Subcutaneous abdominal adipose tissue (tissue), 5 donors: ENCODE data around the gene AHCY.
A peak's percentile ranks its signal among the peaks of the same experiment; 100 is the strongest.
"Not testable (repeated sequence)": the region's sequence is repeated elsewhere in the genome, so short reads cannot be mapped to it uniquely, and the experiment has no call there.

Experiments used
- H3K27ac ChIP-seq: one replicate; pipeline ENCODE4 v1.7.0; 2013; ENCODE audit warnings: low read depth, mild to moderate bottlenecking, inconsistent platforms, low read length, moderate library complexity
- H3K27me3 ChIP-seq, 5 donors: one replicate each; pipeline ENCODE4 v1.7.0; 2013; ENCODE audit warnings: low read length in 5 of 5, inconsistent platforms in 1 of 5; ENCODE audit not compliant: control insufficient read depth in 5 of 5, insufficient read depth in 4 of 5
- H3K36me3 ChIP-seq, 5 donors: one replicate each; pipeline ENCODE4 v1.7.0; 2013; ENCODE audit warnings: low read length in 5 of 5; ENCODE audit not compliant: control insufficient read depth in 5 of 5, insufficient read depth in 5 of 5
- H3K4me1 ChIP-seq, 5 donors: one replicate each; pipeline ENCODE4 v1.7.0; 2013; ENCODE audit warnings: low read length in 5 of 5, mild to moderate bottlenecking in 3 of 5, moderate library complexity in 1 of 5; ENCODE audit not compliant: control insufficient read depth in 5 of 5, insufficient read depth in 5 of 5
- H3K4me3 ChIP-seq, 5 donors: one replicate each; pipeline ENCODE4 v1.7.0; 2013; ENCODE audit warnings: low read length in 5 of 5, low read depth in 1 of 5
- H3K9ac ChIP-seq, 5 donors: one replicate each; pipeline ENCODE4 v1.7.0; 2013; ENCODE audit warnings: low read length in 5 of 5, mild to moderate bottlenecking in 4 of 5, moderate library complexity in 3 of 5
- H3K9me3 ChIP-seq, 5 donors: one replicate each; pipeline ENCODE4 v1.7.0; 2013; ENCODE audit warnings: low read length in 5 of 5; ENCODE audit not compliant: control insufficient read depth in 5 of 5
- donor health status: healthy.
- donor health status: healthy.
- donor health status: healthy.
- donor health status: healthy.
- donor health status: healthy.

Gene AHCY

GRCh38 chr20:34302723-34303533, at the start of gene AHCY:
Gene AHCY (minus strand): TSS chr20:34303355. CDS start chr20:34303270, 85 bp downstream.
- H3K9me3 ChIP-seq: no peaks in the 10 kb centered on the region
- no peaks in the 10 kb centered on the region for H3K36me3 ChIP-seq
- H3K4me1 ChIP-seq: peaks cover 5 to 34% (median 22%) of the 10 kb centered on the region in 5 donors
- H3K27me3 ChIP-seq: no peaks in the 10 kb centered on the region
- peak within 1 kb of the TSS; percentile 67 to 89 (median 81) for H3K4me3 ChIP-seq
- peak within 1 kb of the TSS; percentile 84 to 97 (median 91) for H3K9ac ChIP-seq
- H3K27ac ChIP-seq: peak within 1 kb of the TSS; percentile 86

GRCh38 chr20:34350095-34350494, 46.9 kb upstream of the AHCY start:
- H3K9ac ChIP-seq: no peak overlapping the region
- no peaks in the 10 kb centered on the region for H3K36me3 ChIP-seq
- no peaks in the 10 kb centered on the region for H3K4me1 ChIP-seq
- H3K27me3 ChIP-seq: no peaks in the 10 kb centered on the region
- H3K9me3 ChIP-seq: no peaks in the 10 kb centered on the region
- H3K27ac ChIP-seq: no peak overlapping the region
- H3K4me3 ChIP-seq: no peak overlapping the region

- H3K27me3 ChIP-seq: no peaks in the 10 kb centered on the region
- H3K9me3 ChIP-seq: no peaks in the 10 kb centered on the region
- no peak overlapping the region for H3K4me3 ChIP-seq
- no peak overlapping the region for H3K9ac ChIP-seq
- no peak overlapping the region for H3K27ac ChIP-seq
- H3K4me1 ChIP-seq: no peaks in the 10 kb centered on the region
- H3K36me3 ChIP-seq: no peaks in the 10 kb centered on the region
Observed at GRCh38 chr20:34347571-34347970, 44.4 kb upstream of the AHCY start.

GRCh38 chr20:34346533-34346865, 43.3 kb upstream of the AHCY start:
- not testable (repeated sequence) for H3K4me3 ChIP-seq, H3K36me3 ChIP-seq, H3K9ac ChIP-seq, H3K27me3 ChIP-seq, H3K4me1 ChIP-seq, H3K27ac ChIP-seq, H3K9me3 ChIP-seq

- H3K4me1 ChIP-seq, H3K36me3 ChIP-seq, H3K4me3 ChIP-seq, H3K27ac ChIP-seq, H3K9ac ChIP-seq, H3K9me3 ChIP-seq, H3K27me3 ChIP-seq: not testable (repeated sequence)
Observed at GRCh38 chr20:34345839-34346532, 42.8 kb upstream of the AHCY start.

GRCh38 chr20:34345402-34345736, 42.2 kb upstream of the AHCY start:
- Histone ChIP-seq H3K27ac (no peak overlapping the region), H3K36me3 (no peaks in the 10 kb centered on the region), H3K9me3 (no peaks in the 10 kb centered on the region), H3K9ac (no peak overlapping the region), H3K27me3 (no peaks in the 10 kb centered on the region), H3K4me1 (no peaks in the 10 kb centered on the region), H3K4me3 (no peak overlapping the region)

- Histone ChIP-seq H3K4me1 (no peaks in the 10 kb centered on the region), H3K36me3 (no peaks in the 10 kb centered on the region), H3K27me3 (no peaks in the 10 kb centered on the region), H3K9me3 (no peaks in the 10 kb centered on the region), H3K27ac (no peak overlapping the region), H3K4me3 (no peak overlapping the region), H3K9ac (no peak overlapping the region)
Observed at GRCh38 chr20:34344238-34344637, 41.1 kb upstream of the AHCY start.

- H3K4me3 ChIP-seq: no peak overlapping the region
- H3K4me1 ChIP-seq: no peaks in the 10 kb centered on the region
- H3K27ac ChIP-seq: no peak overlapping the region
- H3K9ac ChIP-seq: no peak overlapping the region
- no peaks in the 10 kb centered on the region for H3K36me3 ChIP-seq
- no peaks in the 10 kb centered on the region for H3K27me3 ChIP-seq
- no peaks in the 10 kb centered on the region for H3K9me3 ChIP-seq
Observed at GRCh38 chr20:34343458-34344211, 40.5 kb upstream of the AHCY start.

- not testable (repeated sequence) for H3K9me3 ChIP-seq, H3K4me3 ChIP-seq, H3K36me3 ChIP-seq, H3K4me1 ChIP-seq, H3K27ac ChIP-seq, H3K27me3 ChIP-seq, H3K9ac ChIP-seq
Observed at GRCh38 chr20:34341199-34341598, 38.0 kb upstream of the AHCY start.

GRCh38 chr20:34340726-34341125, 37.6 kb upstream of the AHCY start:
- not testable (repeated sequence) for H3K9me3 ChIP-seq, H3K36me3 ChIP-seq, H3K27ac ChIP-seq, H3K27me3 ChIP-seq, H3K9ac ChIP-seq, H3K4me3 ChIP-seq, H3K4me1 ChIP-seq
